Skeletal muscle tissue (tissue), 4 donors: Measurements from ENCODE around the gene NEURL1B. TPM values are rescaled to one million over a fixed set of nuclear protein-coding genes. Genes with fewer than 3 reads are reported as not detected.

Experiments
- H3K27ac ChIP-seq: one replicate; pipeline ENCODE4 v1.7.0; 2013; ENCODE audit warnings: mild to moderate bottlenecking, low read depth, low read length, inconsistent platforms
- H3K27me3 ChIP-seq, 3 donors: one replicate each; pipeline ENCODE4 v1.7.0; 2013; ENCODE audit warnings: low read length in 3 of 3; ENCODE audit not compliant: control insufficient read depth in 3 of 3, insufficient read depth in 3 of 3
- H3K36me3 ChIP-seq, 3 donors: one replicate each; pipeline ENCODE4 v1.7.0; 2013; ENCODE audit warnings: low read length in 3 of 3; ENCODE audit not compliant: control insufficient read depth in 3 of 3, insufficient read depth in 3 of 3
- H3K4me1 ChIP-seq, 3 donors: one replicate each; pipeline ENCODE4 v1.7.0; 2013; ENCODE audit warnings: low read length in 3 of 3, mild to moderate bottlenecking in 3 of 3; ENCODE audit not compliant: control insufficient read depth in 3 of 3, insufficient read depth in 3 of 3
- H3K4me3 ChIP-seq, 3 donors: one replicate each; pipeline ENCODE4 v1.7.0; 2013; ENCODE audit warnings: low read length in 3 of 3
- H3K9ac ChIP-seq, 3 donors: one replicate each; pipeline ENCODE4 v1.7.0; 2013; ENCODE audit warnings: low read length in 3 of 3, mild to moderate bottlenecking in 3 of 3, moderate library complexity in 2 of 3, low read depth in 1 of 3
- H3K9me3 ChIP-seq, 3 donors: one replicate each; pipeline ENCODE4 v1.7.0; 2013; ENCODE audit warnings: low read length in 3 of 3; ENCODE audit not compliant: control insufficient read depth in 3 of 3
- total RNA-seq: library from RNA; depleted of rRNA; stranded (reverse); fragments of >200 nt; gene quantifications from one replicate; pipeline ENCODE4 v1.2.3, GENCODE V29; 2014
- donor health status: Osteomylitis.

Gene NEURL1B
- total RNA-seq, 1 donor from 2014 or later: 23.0 TPM

DNA sequence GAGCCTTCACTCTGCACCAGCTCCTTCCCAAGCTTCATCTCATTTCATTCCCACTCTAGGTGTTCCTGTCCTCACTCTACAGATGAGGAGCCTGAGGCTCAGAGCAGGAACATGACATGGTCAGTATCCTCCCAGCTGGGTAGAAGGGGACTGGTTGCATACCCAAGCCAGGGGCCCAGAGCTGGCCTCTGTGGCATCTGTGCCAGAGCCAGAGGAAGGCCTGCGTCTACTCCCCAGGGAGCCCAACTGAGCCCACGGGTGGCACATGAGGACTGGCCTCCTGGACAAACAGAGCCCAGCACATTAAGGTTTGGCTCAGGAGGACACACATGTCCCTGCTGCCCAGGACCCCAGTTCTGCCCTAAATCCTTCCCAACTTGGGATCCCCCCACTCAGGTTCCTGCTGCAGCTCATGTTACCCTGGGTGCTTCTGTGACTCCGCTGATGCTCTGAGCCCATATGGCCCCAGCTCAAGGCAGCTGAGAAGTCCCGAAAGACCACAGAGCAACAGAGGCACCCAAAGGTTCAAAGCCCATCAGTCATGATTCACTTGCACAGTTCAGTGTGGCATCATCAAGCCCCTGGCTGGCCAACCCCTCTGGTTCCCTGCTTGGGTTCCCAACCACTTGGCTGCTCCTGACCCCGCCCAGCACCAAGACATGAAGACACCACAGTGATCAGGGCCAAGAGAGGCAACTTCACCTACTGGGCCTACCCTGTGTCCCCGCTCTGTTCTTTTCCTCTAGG is 8.5 kb upstream of the NEURL1B start:
- Histone ChIP-seq H3K9ac (no peak overlapping the region), H3K27me3 (peaks cover 0 to 3% (median 2%) of the 10 kb centered on the region in 3 donors), H3K4me3 (no peak overlapping the region), H3K27ac (no peak overlapping the region), H3K4me1 (no peaks in the 10 kb centered on the region), H3K9me3 (no peaks in the 10 kb centered on the region), H3K36me3 (no peaks in the 10 kb centered on the region)

DNA sequence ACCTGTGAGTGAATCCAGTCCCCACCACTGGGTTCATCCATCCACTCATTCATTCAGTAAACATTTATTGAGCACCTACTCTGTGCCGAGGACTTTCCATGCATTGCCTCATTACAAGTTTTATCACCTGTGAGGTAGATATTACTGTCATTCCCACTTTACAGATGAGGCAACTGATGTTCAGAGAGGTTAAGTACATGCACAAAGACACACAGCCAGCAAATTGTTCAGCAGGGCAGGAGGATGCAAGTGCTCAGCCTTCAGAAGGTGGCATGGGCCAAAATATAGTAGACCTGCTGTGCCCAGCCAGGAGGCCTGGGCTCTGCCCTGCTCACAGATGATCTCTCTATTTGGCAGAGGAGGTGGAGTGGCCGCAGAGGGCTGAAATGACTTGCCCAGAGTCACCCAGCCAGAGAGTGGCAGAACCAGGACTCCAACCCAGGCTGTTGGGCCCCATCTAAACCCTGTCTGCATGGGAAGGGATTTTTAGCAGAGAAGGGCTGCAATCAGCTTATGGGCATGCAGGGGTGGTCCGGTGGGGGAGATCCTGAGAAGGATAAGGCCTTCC is 7.6 kb upstream of the NEURL1B start:
- H3K4me3 ChIP-seq: no peak overlapping the region
- H3K27me3 ChIP-seq: peaks cover 0 to 12% (median 3%) of the 10 kb centered on the region in 3 donors
- no peak overlapping the region for H3K27ac ChIP-seq
- no peaks in the 10 kb centered on the region for H3K36me3 ChIP-seq
- H3K9ac ChIP-seq: no peak overlapping the region
- no peaks in the 10 kb centered on the region for H3K4me1 ChIP-seq
- no peaks in the 10 kb centered on the region for H3K9me3 ChIP-seq

- H3K36me3 ChIP-seq: no peaks in the 10 kb centered on the region
- no peak overlapping the region for H3K4me3 ChIP-seq
- no peak overlapping the region for H3K27ac ChIP-seq
- H3K9ac ChIP-seq: no peak overlapping the region
- peaks cover 0 to 14% (median 5%) of the 10 kb centered on the region in 3 donors for H3K27me3 ChIP-seq
- no peaks in the 10 kb centered on the region for H3K4me1 ChIP-seq
- no peaks in the 10 kb centered on the region for H3K9me3 ChIP-seq
Measured at GRCh38 chr5:172634106-172634899, 6.8 kb upstream of the NEURL1B start.

- H3K4me3 ChIP-seq: no peak overlapping the region
- H3K27ac ChIP-seq: no peak overlapping the region
- no peaks in the 10 kb centered on the region for H3K9me3 ChIP-seq
- H3K9ac ChIP-seq: no peak overlapping the region
- H3K4me1 ChIP-seq: peaks cover 0 to 2% (median 0%) of the 10 kb centered on the region in 3 donors
- no peaks in the 10 kb centered on the region for H3K36me3 ChIP-seq
- H3K27me3 ChIP-seq: peaks cover 0 to 16% (median 5%) of the 10 kb centered on the region in 3 donors
Measured at GRCh38 chr5:172635038-172635437, 6.0 kb upstream of the NEURL1B start.

DNA sequence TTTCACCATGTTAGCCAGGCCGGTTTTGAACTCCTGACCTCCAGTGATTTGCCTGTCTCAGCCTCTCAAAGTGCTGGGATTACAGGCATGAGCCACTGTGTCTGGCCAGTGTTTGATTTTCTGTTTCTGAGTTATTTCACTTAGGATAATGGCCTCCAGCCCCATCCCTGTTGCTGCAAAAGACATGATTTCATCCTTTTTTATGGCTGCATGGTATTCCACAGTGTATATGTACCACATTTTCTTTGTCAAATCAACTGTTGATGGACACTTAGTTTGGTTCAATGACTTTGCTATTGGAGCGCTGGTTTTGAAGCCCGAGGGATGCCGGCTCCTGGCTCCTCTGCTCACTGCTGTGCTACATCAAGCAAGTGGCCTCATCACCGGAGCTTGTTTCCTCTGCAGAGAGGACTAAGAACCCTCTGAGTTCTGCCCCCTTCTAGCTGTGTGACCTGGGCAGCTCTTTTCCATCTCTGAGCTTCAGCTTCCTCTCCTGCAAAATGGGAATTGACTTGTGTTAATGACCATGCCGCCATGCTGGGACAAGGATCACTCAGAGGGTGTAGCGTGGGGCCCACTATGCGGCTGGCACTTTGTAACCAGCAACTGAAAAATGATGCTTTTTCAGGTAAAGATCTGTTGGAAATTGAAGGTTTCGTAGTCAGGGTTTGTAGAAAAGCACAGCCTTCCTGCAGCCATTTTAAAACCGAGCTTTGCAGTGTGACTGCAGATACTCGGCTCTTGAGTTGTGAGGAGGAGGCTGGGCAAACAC is 4.6 kb upstream of the NEURL1B start:
- no peak overlapping the region for H3K9ac ChIP-seq
- peaks cover 5 to 13% (median 6%) of the 10 kb centered on the region in 3 donors for H3K4me1 ChIP-seq
- no peak overlapping the region for H3K4me3 ChIP-seq
- no peaks in the 10 kb centered on the region for H3K9me3 ChIP-seq
- no peak overlapping the region for H3K27ac ChIP-seq
- H3K36me3 ChIP-seq: no peaks in the 10 kb centered on the region
- H3K27me3 ChIP-seq: peaks cover 0 to 20% (median 8%) of the 10 kb centered on the region in 3 donors

GRCh38 chr5:172637110-172637580 is 3.9 kb upstream of the NEURL1B start:
- Histone ChIP-seq H3K4me3 (no peak overlapping the region), H3K9me3 (no peaks in the 10 kb centered on the region), H3K4me1 (peaks cover 6 to 15% (median 7%) of the 10 kb centered on the region in 3 donors), H3K27me3 (peaks cover 0 to 20% (median 8%) of the 10 kb centered on the region in 3 donors), H3K36me3 (no peaks in the 10 kb centered on the region), H3K9ac (no peak overlapping the region), H3K27ac (no peak overlapping the region)

DNA sequence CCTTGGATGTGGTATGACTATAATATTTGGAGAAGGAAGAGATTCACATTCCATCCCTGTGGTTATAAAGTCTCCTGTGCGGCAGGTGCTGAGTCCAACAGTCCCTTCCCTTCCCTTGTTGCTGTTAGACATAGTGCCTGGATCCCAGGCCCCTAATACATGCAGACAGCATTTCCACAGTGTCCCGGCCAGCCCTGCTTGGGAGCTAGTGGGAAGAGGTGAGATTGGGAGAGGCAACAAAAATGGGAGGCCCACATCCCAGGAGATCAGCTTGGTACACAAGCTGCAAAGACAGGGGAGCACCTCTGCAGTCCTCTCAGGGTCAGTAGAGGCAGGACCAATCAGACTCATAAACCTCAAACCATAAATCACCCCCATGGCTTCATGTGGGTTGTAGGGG is 3.3 kb upstream of the NEURL1B start:
- Histone ChIP-seq H3K27ac (no peak overlapping the region), H3K4me1 (peaks cover 6 to 19% (median 7%) of the 10 kb centered on the region in 3 donors), H3K36me3 (no peaks in the 10 kb centered on the region), H3K4me3 (no peak overlapping the region), H3K9ac (no peak overlapping the region), H3K9me3 (no peaks in the 10 kb centered on the region), H3K27me3 (peaks cover 0 to 20% (median 8%) of the 10 kb centered on the region in 3 donors)

DNA sequence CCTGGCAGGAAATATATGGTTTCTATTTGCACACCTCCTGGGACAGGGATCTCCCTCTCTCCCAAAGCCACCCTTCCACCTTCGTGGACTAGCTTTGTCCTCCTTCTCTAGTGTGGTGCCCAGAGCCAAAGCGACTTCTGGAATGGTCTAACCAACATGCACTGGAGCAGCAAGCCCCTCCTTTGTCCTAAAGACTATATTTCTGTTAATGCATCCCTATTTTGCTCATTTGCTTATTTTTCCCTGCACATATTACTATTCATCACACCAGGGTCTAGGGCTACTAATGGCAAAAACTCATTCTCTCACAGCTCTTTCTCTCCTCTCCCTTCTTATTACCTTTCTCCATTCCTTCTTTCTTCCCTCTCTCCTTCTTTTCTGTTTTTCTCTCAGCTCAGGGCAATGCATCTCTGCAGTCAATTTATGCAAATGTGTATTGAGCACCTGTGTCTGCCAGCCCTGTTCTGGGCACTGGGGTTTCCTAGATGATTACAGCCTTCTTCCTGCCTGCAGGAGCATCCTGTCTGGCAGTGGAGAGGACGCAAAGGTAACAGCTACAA is 2.8 kb upstream of the NEURL1B start:
- no peak overlapping the region for H3K9ac ChIP-seq
- H3K27ac ChIP-seq: no peak overlapping the region
- H3K9me3 ChIP-seq: no peaks in the 10 kb centered on the region
- peaks cover 10 to 24% (median 10%) of the 10 kb centered on the region in 3 donors for H3K4me1 ChIP-seq
- H3K4me3 ChIP-seq: no peak overlapping the region
- H3K27me3 ChIP-seq: peaks cover 0 to 20% (median 8%) of the 10 kb centered on the region in 3 donors
- peaks cover 0 to 4% (median 0%) of the 10 kb centered on the region in 3 donors for H3K36me3 ChIP-seq

DNA sequence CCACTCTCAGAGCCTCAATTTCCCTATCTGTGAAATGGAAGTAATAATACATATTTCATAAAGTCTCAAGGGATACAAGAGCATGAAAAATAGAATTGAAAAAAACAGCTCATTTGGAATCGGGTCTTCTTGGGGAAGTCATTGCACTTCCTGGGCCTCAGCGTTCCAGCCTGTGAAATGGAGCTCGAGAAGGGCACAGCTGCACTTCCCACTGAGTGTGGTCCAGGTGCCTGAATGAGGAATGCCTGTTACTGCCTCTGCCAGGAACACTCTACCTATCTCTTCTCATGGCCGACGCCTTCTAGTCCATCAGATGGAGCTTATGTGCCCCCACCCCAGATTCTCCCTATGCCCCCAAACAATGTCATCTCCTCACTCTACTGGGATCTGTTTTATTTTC is 924 bp upstream of the NEURL1B start:
- H3K4me3 ChIP-seq: peak overlapping the region in 1 of 3 donors; percentile 48
- H3K36me3 ChIP-seq: peaks cover 0 to 6% (median 0%) of the 10 kb centered on the region in 3 donors
- peak overlapping the region in 1 of 3 donors; percentile 33 for H3K9ac ChIP-seq
- peak overlapping the region; percentile 69 for H3K27ac ChIP-seq
- peaks cover 0 to 20% (median 8%) of the 10 kb centered on the region in 3 donors for H3K27me3 ChIP-seq
- H3K9me3 ChIP-seq: no peaks in the 10 kb centered on the region
- peaks cover 15 to 28% (median 21%) of the 10 kb centered on the region in 3 donors for H3K4me1 ChIP-seq
